Body of pancreas (tissue), 4 donors: Measurements from ENCODE around the gene CAPN5. TPM values are rescaled to one million over a fixed set of nuclear protein-coding genes. Genes with fewer than 3 reads are reported as not detected.
"Not testable (repeated sequence)": the region's sequence is repeated elsewhere in the genome, so short reads cannot be mapped to it uniquely, and the experiment has no call there.

ENCODE experiments used
- ATAC-seq: fragments of 150-250 bp; one replicate; pipeline ENCODE4 v1.9.1; 2016
- DNase-seq, 4 donors: peaks; one replicate each; pipeline ENCODE4 v3.0.0-alpha.2; 2019
- H3K27ac ChIP-seq, 4 donors: fragments of 200-600 bp; sonication (generic); 1 replicate in 3 of 4; 2 replicates in 1 of 4; pipeline versions ENCODE4 v1.5.1 to v1.6.1; 2016 to 2019; ENCODE audit warnings: mild to moderate bottlenecking in 1 of 4, mixed read lengths in 1 of 4, moderate library complexity in 1 of 4
- H3K27me3 ChIP-seq, 2 donors: fragments of 200-600 bp; sonication (generic); one replicate each; pipeline ENCODE4 v1.6.0; 2016; ENCODE audit warnings: mild to moderate bottlenecking in 1 of 2
- H3K36me3 ChIP-seq, 2 donors: fragments of 200-600 bp; sonication (generic); replicated peaks in 1 of 2; 2 replicates each; pipeline ENCODE4 v1.5.1; 2016; ENCODE audit warnings: low read depth in 2 of 2; ENCODE audit not compliant: insufficient read depth in 1 of 2
- H3K4me1 ChIP-seq: fragments of 200-600 bp; sonication (generic); one replicate; pipeline ENCODE4 v1.6.0; 2016
- H3K4me3 ChIP-seq, 2 donors: fragments of 200-600 bp; sonication (generic); 1 replicate in 1 of 2; 2 replicates in 1 of 2; pipeline ENCODE4 v1.5.1; 2016 to 2019
- H3K9me3 ChIP-seq, 3 donors: fragments of 200-600 bp; sonication (generic); 1 replicate in 2 of 3; 2 replicates in 1 of 3; pipeline ENCODE4 v1.5.1; 2016
- POLR2A ChIP-seq, 3 donors: fragments of 450-650 bp; IDR thresholded peaks; one replicate each; pipeline ENCODE4 v1.6.1; 2016; ENCODE audit warnings: antibody characterized with exemption in 3 of 3, mild to moderate bottlenecking in 2 of 3
- WGBS, 2 donors: methylation state at CpG; one replicate each; pipeline ENCODE4 v1.1.5; 2017; 5-methylcytosine and 5-hydroxymethylcytosine counted together
- intact Hi-C: fragments of 100-400 bp; cut with DNase I; formaldehyde crosslinking; loops from one replicate; pipeline ENCODE4 v1.15.1; 2023
- total RNA-seq, 2 donors: library from RNA; depleted of rRNA; stranded (reverse); fragments of >200 nt; gene quantifications; one replicate each; pipeline ENCODE4 v1.1.0, GENCODE V29; 2016
- TF ChIP-seq, protein P1 (sequence below), 7 experiments: fragments of 450-650 bp in 4 of 7; fragments of 200-600 bp in 3 of 7; sonication (generic) in 3 of 7; IDR thresholded peaks; one replicate each; pipeline ENCODE4 v1.5.1; 2016 to 2019; ENCODE audit warnings: antibody characterized with exemption in 7 of 7

The CAPN5 gene
- total RNA-seq, 2 donors from 2014 or later: 7.8 to 13.8 TPM

GRCh38 chr11:77047007-77047927 lies 19.5 kb upstream of the CAPN5 start:
- intact Hi-C loops: loop anchor here (10.0 kb wide), 1 partner anchor 312 kb away; no protein-coding TSS in a partner anchor
- ATAC-seq (peak; percentile 89), DNase-seq (peak; percentile 80 to 94 (median 88))
- 5 to 10% methylated on average over 15 of the region's 15 CpGs for WGBS, 2 donors
- Histone ChIP-seq H3K9me3 (no peaks in the 10 kb centered on the region), H3K4me3 (no peak overlapping the region), H3K36me3 (no peaks in the 10 kb centered on the region), H3K4me1 (peaks cover 4% of the 10 kb centered on the region), H3K27me3 (no peaks in the 10 kb centered on the region), H3K27ac (peak overlapping the region in 3 of 4 donors; percentile 55 to 76 (median 62))
- TF ChIP-seq, protein P1, sequence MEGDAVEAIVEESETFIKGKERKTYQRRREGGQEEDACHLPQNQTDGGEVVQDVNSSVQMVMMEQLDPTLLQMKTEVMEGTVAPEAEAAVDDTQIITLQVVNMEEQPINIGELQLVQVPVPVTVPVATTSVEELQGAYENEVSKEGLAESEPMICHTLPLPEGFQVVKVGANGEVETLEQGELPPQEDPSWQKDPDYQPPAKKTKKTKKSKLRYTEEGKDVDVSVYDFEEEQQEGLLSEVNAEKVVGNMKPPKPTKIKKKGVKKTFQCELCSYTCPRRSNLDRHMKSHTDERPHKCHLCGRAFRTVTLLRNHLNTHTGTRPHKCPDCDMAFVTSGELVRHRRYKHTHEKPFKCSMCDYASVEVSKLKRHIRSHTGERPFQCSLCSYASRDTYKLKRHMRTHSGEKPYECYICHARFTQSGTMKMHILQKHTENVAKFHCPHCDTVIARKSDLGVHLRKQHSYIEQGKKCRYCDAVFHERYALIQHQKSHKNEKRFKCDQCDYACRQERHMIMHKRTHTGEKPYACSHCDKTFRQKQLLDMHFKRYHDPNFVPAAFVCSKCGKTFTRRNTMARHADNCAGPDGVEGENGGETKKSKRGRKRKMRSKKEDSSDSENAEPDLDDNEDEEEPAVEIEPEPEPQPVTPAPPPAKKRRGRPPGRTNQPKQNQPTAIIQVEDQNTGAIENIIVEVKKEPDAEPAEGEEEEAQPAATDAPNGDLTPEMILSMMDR (IDR thresholded peaks at IDR 0.05): peak; percentile 32 to 95 (median 86)
- no peak for TF ChIP-seq POLR2A (IDR thresholded peaks at IDR 0.05)

- ATAC-seq, H3K27me3 ChIP-seq, H3K9me3 ChIP-seq, H3K4me3 ChIP-seq, DNase-seq, H3K36me3 ChIP-seq, H3K4me1 ChIP-seq, H3K27ac ChIP-seq: not testable (repeated sequence)
- intact Hi-C loops: loop anchor here (10.0 kb wide), 1 partner anchor 313 kb away; no protein-coding TSS in a partner anchor
- WGBS, 2 donors: 71 to 73% methylated on average over 7 of the region's 7 CpGs
Measured at GRCh38 chr11:77047928-77048446, 18.8 kb upstream of the CAPN5 start.

GRCh38 chr11:77049026-77049425 lies 17.7 kb upstream of the CAPN5 start:
- 81 to 82% methylated on average over 6 of the region's 6 CpGs for WGBS, 2 donors
- Histone ChIP-seq H3K27ac (no peak overlapping the region), H3K36me3 (no peaks in the 10 kb centered on the region), H3K27me3 (no peaks in the 10 kb centered on the region), H3K9me3 (no peaks in the 10 kb centered on the region), H3K4me1 (peaks cover 4% of the 10 kb centered on the region), H3K4me3 (no peak overlapping the region)
- ATAC-seq: no peak
- intact Hi-C loops: loop anchor here (10.0 kb wide), 1 partner anchor 314 kb away; no protein-coding TSS in a partner anchor
- TF ChIP-seq, protein P1 (IDR thresholded peaks at IDR 0.05): no peak
- TF ChIP-seq POLR2A (IDR thresholded peaks at IDR 0.05): no peak
- no peak for DNase-seq

DNA sequence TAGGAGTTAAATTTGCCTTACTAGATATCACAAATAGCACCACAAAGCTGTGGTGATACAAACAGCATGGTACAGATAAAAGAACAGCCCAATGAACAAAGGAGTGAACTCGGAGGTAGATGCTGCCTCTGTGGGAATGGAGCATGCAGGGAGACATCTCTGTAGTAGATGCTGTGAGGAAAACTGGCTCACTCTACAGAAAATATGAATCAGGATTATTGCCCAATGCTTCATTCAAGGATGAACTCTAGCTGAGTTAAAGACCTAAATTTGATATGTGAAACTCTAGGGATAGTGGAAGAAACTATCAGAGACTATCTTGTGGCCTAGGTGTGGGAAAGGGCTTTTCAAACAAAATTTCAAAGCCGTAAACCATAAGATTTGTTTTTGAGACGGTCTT lies 15.3 kb upstream of the CAPN5 start:
- no peak for ATAC-seq

More for the DNA sequence above, 15.3 kb upstream of the CAPN5 start:
- intact Hi-C loops: loop anchor here (5.0 kb wide), 1 partner anchor 36 kb away; no protein-coding TSS in a partner anchor
- Histone ChIP-seq H3K9me3 (peaks cover 0 to 7% (median 0%) of the 10 kb centered on the region in 3 donors), H3K4me1 (peaks cover 4% of the 10 kb centered on the region), H3K36me3 (no peaks in the 10 kb centered on the region), H3K27ac (no peak overlapping the region), H3K4me3 (no peak overlapping the region), H3K27me3 (no peaks in the 10 kb centered on the region)
- WGBS, 2 donors: 82 to 90% methylated on average over 3 of the region's 3 CpGs
- TF ChIP-seq POLR2A (IDR thresholded peaks at IDR 0.05): no peak
- TF ChIP-seq, protein P1 (IDR thresholded peaks at IDR 0.05): no peak
- no peak for DNase-seq
